ENCODE data around the gene FRRS1. TPM values are rescaled to one million over a fixed set of nuclear protein-coding genes. Genes with fewer than 3 reads are reported as not detected.

FRRS1 gene
- total RNA-seq, 1 experiment from 2014 or later, result 11.1 TPM

DNA sequence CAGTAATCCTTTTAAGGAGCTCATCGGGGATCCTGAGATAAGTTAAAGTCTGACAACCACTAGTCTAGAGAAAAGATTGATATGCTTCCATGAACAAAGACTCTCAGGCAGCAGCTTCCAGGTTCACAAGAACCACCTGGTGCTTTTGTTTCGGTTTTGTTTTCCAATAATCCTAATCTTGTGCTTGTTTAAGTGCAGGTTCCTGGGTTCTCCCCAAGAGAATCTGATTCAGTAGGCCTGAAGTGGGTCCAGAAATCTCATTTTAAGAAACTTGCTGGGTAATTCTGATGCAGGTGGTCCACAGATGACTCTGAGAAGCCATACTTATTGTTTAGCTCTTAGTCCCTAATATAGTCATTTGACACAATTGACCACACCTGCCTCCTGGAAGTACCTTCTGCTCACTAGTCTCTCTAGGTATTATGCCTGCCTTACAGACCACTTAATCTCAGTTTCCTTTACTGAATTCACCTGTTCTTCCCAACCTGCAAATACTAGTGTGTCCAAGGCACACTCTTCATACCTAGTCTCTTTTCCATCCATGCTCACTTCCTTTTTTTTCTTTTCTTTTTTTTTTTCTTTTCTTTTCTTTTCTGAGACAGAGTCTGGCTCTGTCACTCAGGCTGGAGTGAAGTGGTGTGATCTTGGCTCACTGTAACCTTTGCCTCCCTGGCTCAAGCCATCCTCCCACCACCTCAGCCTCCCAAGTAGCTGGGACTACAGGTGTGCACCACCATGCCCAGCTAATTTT, 20.5 kb upstream of the FRRS1 start:
- no peaks in the 10 kb centered on the region for H3K36me3 Mint-ChIP-seq (ENCODE audit: insufficient read depth, unreplicated experiment)
- H3K27ac Mint-ChIP-seq (ENCODE audit: unreplicated experiment), result no peak overlapping the region
- H3K9me3 Mint-ChIP-seq (ENCODE audit: unreplicated experiment), result peaks cover 10% of the 10 kb centered on the region
- TF ChIP-seq, protein P1, sequence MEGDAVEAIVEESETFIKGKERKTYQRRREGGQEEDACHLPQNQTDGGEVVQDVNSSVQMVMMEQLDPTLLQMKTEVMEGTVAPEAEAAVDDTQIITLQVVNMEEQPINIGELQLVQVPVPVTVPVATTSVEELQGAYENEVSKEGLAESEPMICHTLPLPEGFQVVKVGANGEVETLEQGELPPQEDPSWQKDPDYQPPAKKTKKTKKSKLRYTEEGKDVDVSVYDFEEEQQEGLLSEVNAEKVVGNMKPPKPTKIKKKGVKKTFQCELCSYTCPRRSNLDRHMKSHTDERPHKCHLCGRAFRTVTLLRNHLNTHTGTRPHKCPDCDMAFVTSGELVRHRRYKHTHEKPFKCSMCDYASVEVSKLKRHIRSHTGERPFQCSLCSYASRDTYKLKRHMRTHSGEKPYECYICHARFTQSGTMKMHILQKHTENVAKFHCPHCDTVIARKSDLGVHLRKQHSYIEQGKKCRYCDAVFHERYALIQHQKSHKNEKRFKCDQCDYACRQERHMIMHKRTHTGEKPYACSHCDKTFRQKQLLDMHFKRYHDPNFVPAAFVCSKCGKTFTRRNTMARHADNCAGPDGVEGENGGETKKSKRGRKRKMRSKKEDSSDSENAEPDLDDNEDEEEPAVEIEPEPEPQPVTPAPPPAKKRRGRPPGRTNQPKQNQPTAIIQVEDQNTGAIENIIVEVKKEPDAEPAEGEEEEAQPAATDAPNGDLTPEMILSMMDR (IDR thresholded peaks at IDR 0.05; ENCODE audit: insufficient read depth in 1 of 2, low read depth in 1 of 2, low read length in 1 of 2, severe bottlenecking in 1 of 2, unreplicated experiment in 1 of 2), result no peak
- Histone ChIP-seq H3K4me1 (no peaks in the 10 kb centered on the region), H3K4me3 (ENCODE audit: low read depth, low read length) (no peak overlapping the region), H3K27me3 (replicated peaks; ENCODE audit: control insufficient read depth, insufficient read depth, low read length) (no peaks in the 10 kb centered on the region), H3K36me3 (ENCODE audit: control insufficient read depth, insufficient read depth, low read length) (no peaks in the 10 kb centered on the region), H3K9me3 (no peaks in the 10 kb centered on the region)
- intact Hi-C loops (cut with micrococcal nuclease; ENCODE audit: unreplicated experiment), result no loop called here
- H3K4me1 Mint-ChIP-seq (ENCODE audit: low read depth, unreplicated experiment), result peaks cover 6% of the 10 kb centered on the region
- BruUV-seq (replicated peaks), result no TSS peak
- DNase-seq, result no peak
- H3K4me3 Mint-ChIP-seq (ENCODE audit: unreplicated experiment), result no peak overlapping the region
- H3K27me3 Mint-ChIP-seq (ENCODE audit: insufficient read depth, unreplicated experiment), result no peaks in the 10 kb centered on the region
- POLR2A ChIA-PET, result no interaction called here
- CTCF ChIA-PET, result no interaction called here

DNA sequence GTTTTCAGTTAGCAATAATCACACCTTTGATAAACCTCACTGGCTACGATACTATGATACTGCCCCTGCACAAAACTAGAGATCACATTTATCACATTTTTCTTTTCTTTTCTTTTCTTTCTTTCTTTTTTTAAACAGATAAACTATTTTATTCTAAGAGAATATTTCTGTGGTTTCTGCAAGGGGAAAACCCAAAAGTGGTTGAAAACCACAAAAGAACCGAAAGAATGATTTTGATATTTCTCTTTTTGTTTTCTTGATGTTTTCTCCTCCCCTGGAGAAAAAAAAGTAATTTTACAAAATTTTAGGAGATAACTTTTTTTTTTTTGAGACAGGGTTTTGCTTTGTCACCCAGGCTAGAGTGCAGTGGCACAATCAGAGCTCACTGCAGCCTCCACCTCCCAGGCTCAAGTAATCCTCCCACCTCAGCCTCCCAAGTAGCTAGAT, 18.4 kb upstream of the FRRS1 start:
- Histone ChIP-seq H3K9me3 (no peaks in the 10 kb centered on the region), H3K36me3 (ENCODE audit: control insufficient read depth, insufficient read depth, low read length) (no peaks in the 10 kb centered on the region), H3K4me3 (ENCODE audit: low read depth, low read length) (no peak overlapping the region), H3K27me3 (replicated peaks; ENCODE audit: control insufficient read depth, insufficient read depth, low read length) (no peaks in the 10 kb centered on the region), H3K4me1 (no peaks in the 10 kb centered on the region)
- Mint-ChIP-seq H3K4me1 (ENCODE audit: low read depth, unreplicated experiment) (no peaks in the 10 kb centered on the region), H3K4me3 (ENCODE audit: unreplicated experiment) (no peak overlapping the region), H3K27me3 (ENCODE audit: insufficient read depth, unreplicated experiment) (no peaks in the 10 kb centered on the region), H3K36me3 (ENCODE audit: insufficient read depth, unreplicated experiment) (no peaks in the 10 kb centered on the region), H3K27ac (ENCODE audit: unreplicated experiment) (no peak overlapping the region), H3K9me3 (ENCODE audit: unreplicated experiment) (peaks cover 10% of the 10 kb centered on the region)
- ChIA-PET CTCF (no interaction called here), POLR2A (no interaction called here)
- DNase-seq, result no peak
- TF ChIP-seq, protein P1 (IDR thresholded peaks at IDR 0.05; ENCODE audit: insufficient read depth in 1 of 2, low read depth in 1 of 2, low read length in 1 of 2, severe bottlenecking in 1 of 2, unreplicated experiment in 1 of 2), result no peak
- intact Hi-C loops (cut with micrococcal nuclease; ENCODE audit: unreplicated experiment), result no loop called here
- no TSS peak for BruUV-seq (replicated peaks)

DNA sequence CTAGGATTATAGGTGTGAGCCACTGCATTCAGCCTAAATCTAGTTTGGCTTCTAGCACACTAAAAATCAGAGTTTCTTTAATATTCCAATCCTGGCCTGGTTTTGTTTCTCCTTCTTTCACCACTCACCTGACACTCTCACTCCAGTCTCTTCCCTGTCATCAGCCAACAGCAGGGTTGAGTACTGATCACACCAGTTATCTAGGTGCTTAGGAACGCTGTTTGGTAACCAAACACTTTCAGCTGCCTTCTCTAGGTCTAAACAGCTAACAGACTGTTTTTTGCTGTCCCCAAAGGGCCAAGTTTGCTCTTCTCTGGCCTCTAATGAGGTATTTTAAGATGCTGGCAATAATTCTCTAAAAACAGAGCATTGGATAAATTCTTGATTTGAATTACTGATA, 17.7 kb upstream of the FRRS1 start:
- no peak for DNase-seq
- Mint-ChIP-seq H3K27ac (ENCODE audit: unreplicated experiment) (no peak overlapping the region), H3K4me1 (ENCODE audit: low read depth, unreplicated experiment) (no peaks in the 10 kb centered on the region), H3K9me3 (ENCODE audit: unreplicated experiment) (peaks cover 10% of the 10 kb centered on the region), H3K4me3 (ENCODE audit: unreplicated experiment) (no peak overlapping the region), H3K27me3 (ENCODE audit: insufficient read depth, unreplicated experiment) (no peaks in the 10 kb centered on the region), H3K36me3 (ENCODE audit: insufficient read depth, unreplicated experiment) (no peaks in the 10 kb centered on the region)
- ChIA-PET POLR2A (no interaction called here), CTCF (no interaction called here)
- intact Hi-C loops (cut with micrococcal nuclease; ENCODE audit: unreplicated experiment), result no loop called here
- H3K4me1 ChIP-seq, result no peaks in the 10 kb centered on the region
- TF ChIP-seq, protein P1 (IDR thresholded peaks at IDR 0.05; ENCODE audit: insufficient read depth in 1 of 2, low read depth in 1 of 2, low read length in 1 of 2, severe bottlenecking in 1 of 2, unreplicated experiment in 1 of 2), result no peak
- H3K27me3 ChIP-seq (replicated peaks; ENCODE audit: control insufficient read depth, insufficient read depth, low read length), result no peaks in the 10 kb centered on the region
- no TSS peak for BruUV-seq (replicated peaks)
- H3K36me3 ChIP-seq (ENCODE audit: control insufficient read depth, insufficient read depth, low read length), result no peaks in the 10 kb centered on the region
- no peaks in the 10 kb centered on the region for H3K9me3 ChIP-seq
- H3K4me3 ChIP-seq (ENCODE audit: low read depth, low read length), result no peak overlapping the region

All from Caco-2 (cell line).